OCI-M2 (cell line): ENCODE measurements around the gene ABHD12B.

Experiments used
- DNase-seq: peaks from one replicate; lab custom pipeline; 2025; ENCODE audit not compliant: unreplicated experiment; lab: John Stamatoyannopoulos, UW

Gene ABHD12B, protein sequence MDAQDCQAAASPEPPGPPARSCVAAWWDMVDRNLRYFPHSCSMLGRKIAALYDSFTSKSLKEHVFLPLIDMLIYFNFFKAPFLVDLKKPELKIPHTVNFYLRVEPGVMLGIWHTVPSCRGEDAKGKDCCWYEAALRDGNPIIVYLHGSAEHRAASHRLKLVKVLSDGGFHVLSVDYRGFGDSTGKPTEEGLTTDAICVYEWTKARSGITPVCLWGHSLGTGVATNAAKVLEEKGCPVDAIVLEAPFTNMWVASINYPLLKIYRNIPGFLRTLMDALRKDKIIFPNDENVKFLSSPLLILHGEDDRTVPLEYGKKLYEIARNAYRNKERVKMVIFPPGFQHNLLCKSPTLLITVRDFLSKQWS

DNA sequence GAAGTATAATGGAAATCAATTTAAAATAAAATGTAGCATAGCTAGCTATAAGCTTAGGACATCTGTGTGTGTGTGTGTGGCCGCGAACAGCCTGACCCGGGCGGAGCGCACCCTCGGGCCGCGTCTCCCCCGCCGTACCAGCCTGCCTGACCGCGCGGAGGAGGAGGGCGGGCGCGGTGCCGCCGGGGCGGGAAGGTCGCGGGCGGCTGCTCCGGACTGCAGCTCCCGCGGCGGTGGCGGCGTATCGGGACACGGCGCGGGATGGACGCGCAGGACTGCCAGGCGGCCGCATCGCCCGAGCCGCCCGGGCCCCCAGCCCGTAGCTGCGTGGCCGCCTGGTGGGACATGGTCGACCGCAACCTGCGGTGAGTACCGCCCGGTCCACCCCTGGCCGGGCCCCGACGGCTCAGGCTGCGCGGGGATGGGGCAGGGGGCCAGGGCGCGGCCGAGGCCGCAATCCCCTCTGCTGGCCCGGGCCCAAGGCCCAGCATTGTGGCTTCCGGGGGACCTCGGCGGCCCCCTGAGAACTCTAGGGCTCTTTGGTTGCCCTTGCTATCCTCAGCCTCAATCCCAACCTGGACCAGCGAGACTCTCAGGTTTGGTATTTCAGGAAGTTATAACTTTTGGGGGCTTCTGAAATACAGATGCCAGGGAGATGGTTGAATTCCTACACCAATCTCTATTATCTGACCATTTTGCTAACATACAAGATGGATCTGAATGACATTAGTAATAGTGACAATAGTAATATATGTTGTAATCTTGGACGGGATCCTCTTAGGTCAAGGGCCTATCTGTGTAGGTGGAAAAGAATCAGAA is at the start of gene ABHD12B:
Gene ABHD12B (plus strand): TSS at position 140 of the 819 bp plus-strand sequence. CDS start 122 bp downstream, at position 262.
- DNase-seq, result no peak

DNA sequence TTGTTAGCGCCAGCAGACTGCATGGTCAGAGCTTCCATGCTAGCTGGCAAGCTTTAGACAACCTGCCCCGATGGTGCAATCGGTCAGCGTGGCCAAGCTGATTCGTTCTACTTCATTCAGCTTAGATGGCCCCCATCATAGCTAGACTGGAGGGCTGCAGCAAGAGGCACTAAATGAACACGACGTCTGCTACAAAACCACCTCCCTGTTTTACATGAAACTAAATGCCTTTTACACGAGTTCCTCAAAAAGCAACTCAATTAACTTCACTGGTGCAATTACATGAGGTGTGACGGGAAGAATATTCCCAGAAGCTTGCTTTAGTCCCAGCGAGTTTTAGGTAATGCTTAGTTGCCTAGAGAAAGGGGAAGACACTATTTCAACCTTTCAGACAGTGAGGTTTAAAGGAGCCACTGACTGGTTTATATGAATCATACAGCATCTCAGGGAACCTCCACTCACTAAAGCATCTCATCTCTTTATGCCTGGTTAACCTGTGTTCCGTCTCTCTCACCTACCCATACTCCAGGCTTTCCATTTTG is 49.3 kb upstream of the ABHD12B start:
- no peak for DNase-seq

DNA sequence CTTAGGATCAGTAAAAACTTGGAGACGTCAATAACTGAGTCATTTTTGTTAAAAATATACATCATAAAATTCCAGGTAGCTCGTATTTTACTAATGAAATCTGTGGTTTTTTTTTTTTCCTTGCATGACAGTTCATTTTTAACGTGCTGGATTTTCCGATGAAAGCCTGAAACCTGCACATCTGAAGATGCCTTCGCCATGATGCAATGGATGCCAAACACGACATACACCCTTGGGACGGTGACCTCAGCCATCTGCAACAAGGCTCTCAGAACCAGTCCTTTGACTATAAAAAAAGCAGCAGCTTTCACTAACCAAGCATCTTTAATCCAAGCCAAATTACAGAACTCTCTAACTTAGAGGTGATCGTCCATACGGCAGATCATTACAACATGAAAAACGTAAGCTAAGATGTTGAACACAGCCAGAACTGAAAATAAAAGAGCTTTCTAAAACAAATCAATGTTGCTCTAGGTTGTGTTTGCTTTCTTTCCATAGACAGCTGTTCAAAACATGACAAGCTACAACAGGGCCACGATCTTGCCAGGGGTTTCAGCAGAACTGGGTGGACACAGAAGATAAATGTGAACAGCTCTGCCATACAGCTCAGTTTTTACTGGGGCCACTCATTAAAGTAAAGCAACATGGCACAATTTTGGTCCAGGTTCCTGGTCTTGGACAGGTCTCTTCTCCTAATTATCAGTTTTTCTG is 48.6 kb upstream of the ABHD12B start:
- DNase-seq, result no peak

DNA sequence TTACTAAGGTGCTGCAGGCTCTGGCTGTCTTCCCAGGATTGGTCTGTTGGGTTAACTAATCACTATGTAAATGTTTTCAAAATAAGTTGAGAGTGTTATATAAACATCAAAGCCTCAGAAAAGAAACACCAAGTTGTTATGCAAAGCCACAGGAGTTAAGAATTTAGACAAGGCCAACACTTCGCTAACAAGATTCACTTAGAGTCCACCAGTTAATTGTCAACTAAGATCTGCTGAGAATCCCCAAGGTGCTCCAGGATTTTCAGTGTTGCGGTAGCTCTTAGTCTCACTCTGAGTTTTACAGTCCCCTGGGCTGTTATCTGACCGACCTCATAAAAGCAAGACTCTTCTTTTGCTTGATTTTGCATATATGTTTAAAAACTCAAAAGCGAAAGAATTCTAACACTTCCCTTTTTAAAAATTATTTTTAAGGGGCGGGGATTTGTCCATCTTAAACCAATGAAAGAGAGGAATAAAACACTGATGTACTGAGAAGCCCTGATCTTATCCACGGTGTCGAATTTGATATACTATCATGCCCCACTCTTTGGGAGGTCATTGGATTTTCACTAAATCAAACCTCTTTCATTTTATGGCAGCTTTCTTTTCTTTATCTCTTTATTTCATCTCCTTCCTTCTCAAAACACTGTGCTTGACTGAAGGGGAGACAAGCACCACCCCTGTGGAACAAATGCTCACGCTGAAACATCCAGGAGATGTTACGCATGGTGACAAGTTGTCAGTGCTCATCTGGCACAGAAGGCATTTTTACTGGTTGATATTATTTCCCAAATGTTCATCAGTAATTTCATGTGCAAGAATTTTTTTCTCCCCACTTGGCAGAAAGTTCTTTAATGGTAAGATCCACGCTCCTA is 47.9 kb upstream of the ABHD12B start:
- no peak for DNase-seq

DNA sequence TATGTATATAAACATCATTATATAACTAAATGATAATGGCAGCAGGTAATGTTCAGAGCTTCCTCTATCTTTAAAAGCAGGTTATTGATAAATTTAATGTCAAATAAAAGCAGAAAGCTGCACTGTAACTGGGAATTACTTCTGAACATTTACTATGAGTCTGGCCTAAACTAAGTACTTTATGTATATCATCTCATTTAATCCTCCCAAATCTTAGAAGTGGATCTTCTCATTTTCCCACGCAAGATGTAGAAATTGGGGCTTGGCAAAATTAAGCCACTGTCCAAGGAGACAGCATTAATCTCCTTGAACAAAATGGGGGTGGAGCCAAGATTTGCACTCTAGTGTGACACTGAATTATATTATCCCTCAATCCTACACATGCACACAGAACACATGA is 46.5 kb upstream of the ABHD12B start:
- DNase-seq, result no peak

DNA sequence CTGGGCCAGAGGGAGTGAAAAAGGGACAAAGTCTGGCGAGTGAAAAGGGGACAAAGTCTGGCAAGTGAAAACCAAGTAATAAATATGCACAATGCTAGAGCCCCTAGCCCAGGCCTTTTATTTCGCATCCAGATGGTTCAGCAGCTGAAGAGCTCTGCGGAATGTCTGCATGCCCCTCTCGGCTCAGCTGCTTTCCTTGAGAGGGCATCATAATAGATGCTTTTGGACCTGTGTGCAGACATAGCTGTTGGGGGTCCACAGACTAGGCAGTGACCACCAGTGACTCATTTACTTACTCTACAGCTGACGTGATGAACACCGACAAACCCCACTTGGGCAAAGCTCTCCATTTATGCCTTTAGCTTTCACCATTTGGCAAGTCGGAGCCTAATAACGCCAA is 45.2 kb upstream of the ABHD12B start:
- no peak for DNase-seq

DNA sequence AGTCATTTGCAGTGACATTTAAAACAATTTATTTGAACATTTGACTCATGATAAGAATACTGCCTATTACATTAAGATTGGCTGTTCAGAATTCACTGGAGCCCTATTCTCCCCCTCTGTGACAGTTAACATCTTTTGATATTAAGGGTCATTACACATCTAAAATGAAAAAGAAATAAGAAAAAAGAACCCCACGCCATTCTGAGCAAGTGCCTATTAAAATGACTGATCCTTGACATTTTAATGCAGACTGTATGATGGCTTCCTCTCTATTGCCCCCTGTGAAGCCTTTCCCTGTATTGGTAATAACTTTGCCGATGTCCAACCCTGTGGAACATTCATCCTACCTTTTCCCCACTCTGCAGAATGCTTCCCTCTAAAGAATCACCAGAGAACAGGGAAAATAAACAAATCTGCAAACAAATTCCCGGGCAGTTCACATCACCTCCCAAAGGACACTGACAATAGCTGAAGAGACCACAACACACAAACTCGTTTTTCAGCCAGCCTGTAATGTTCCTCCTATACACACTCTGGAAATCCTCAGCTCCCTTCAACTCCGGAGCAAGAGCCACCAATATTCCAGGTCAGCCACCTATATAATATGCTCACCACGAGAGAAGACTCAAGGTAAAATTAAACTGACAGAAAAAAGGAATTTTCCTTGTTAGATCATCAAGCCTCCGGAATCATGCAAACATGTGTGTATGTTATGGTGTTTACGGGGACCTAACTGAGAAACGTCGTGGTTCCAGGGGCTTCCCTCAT is 42.9 kb upstream of the ABHD12B start:
- DNase-seq, result no peak

DNA sequence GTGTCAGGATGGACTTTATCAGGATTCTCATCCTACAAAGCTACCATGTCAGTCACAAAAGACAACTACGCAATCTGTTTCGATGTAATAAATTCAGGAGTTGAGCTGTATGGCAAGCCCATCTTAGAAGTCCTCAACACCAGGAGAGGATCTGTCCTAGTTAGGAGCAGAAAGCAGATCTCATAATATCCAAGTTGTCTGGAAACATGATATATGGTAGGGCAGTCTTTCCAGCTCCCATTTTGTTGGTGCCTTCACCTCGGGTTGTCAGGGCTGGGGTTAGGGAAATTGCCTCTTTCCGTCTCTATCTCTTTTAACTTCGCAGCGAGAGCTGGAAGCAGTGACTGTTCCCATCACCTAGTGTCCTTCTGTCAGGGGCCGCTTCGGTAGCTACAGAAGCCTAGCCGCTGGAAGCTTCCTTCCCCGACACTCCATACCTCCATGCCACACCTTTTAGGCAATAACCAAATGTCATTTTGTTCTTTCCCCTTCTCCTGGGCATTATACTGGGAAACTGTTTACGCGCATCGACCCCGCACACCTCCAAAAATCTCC is 42.3 kb upstream of the ABHD12B start:
- no peak for DNase-seq

DNA sequence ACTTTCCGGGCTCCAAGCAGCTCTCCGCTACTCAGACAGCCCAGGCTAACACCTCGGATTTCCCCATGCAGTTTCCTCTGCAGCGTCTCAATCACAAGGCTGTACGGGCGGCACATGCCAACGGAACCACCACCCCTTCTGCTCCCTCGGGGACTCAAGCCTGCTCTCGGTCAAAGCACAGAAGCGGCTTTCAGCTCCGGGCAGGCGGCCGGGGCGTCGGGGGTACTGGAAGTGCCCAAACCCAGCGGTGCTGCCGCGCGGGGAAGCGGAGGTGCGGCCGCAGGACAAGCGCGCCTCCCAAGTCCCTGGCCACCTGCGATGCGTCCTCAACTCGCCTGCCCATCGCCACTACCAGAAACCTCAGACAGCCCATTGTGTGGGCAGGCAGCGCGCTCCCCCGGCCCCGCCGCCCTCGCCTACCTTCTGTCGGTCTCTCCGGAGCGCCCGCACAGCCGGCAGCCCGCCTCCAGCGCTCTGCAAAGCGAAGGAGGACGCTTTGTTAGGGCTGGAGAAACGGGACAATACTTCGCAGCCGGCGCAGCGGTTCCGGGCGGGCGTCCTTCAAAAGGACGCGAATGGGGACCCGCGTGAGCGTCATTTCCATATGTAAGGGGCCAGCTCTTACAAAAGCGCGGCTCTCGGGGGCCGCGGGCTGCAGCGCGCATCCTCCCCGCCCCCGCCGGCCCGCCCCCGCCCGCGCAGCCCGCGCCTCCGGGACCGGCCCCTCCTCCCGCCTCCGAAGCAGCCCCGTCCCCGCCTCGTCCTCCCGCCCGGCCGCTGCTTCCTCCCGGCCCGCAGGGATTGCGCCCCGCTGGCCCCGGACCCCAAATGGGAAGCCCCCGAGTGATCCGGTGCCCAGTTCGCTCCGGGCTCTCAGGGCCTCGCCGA is 41.6 kb upstream of the ABHD12B start:
- DNase-seq, result no peak

DNA sequence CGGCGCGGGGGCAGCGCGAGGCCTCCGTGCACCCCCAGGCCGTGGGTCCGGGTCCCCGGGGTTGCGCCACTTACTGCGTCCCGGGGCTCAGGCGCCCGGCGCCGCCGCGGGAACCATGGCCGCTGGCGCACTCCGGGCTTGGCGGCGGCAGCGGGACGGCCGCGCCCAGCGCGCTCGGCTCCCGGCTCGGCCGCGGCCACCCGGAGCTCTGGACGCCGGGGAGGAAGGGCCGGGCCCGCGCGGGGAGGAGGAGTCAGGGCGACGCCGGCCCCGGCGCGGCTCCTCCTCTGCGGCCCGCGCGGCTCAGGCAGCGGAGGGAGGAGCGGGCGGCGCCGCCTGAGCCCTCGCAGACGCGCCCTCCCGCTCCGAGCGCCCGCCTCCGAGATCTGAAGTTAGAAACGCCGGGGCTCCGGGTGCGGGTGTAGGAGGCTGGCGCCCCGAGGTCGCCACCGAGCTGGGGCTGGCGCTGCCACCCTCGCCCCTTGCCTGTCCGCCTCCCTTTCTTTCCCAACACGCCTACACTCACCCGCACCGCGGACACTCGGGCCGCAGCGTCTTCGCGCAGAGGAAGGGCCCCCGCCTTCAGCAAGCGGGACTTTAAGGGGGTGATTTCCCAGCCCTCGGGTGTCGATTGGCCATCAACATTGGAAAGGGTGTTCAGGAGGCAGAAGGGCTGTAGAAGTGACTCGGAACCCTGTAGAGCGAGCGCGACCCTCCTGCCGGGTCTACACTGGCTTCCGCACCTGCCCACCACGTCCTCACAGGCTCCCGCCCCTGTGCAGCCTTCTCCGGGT is 40.7 kb upstream of the ABHD12B start, which contains the start of gene NIN:
Gene NIN (minus strand): TSS at position 231 of the 794 bp plus-strand sequence. CDS start 9,106 bp downstream, outside the sequence.
- DNase-seq, result no peak

DNA sequence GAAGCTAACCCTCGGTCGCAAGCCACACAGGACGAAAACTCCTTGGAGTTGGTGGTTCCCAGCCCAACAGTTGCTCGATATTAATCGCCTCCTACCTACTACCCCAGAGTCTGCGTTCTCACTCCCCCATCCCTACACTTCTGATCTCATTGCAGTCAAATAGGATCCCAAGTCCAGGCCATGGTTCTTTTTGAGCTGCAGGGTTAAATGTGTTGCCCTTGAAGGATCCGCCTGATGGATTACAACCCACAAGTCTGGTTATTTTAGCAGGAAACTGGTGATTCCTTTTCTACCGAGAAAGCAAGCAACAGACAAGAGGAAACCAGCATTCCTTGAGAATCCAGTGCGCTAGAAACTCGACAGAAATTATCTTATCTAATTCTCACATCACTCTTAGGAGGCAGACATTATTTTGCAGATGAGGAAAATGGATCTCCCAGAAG is 40.1 kb upstream of the ABHD12B start:
- DNase-seq, result no peak

DNA sequence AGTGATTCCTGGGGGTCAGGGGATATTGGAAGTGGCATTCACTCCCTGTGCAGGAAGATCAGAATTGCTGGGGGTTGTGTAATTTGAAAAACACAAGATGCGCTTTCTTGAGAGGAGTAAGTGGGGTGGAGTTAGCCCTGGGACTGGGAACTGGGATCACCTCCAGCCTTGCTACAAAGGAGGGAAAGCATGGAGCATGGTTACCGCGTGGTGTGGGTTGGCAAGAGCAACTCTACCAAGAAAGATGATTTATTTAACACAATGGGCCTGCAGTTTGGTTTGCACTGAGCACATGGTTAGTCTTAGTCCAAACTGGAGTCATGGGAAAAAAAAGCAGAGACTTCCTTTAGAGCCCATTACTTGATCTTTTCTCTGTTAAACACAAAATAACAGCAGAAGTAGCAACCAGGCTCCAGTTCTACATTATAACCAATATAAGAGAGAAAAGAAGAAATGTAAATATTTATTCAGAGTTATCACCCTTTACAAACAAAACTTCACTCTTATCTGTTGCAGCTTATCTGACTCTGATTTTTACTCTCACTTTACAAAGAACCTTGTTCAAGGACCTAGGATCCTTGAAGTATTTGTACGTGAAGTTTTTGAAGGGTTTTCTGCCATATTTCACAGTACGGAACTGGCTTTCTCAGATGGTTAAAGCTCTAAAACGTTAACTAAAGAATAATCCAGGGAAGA is 38.8 kb upstream of the ABHD12B start:
- DNase-seq, result no peak

DNA sequence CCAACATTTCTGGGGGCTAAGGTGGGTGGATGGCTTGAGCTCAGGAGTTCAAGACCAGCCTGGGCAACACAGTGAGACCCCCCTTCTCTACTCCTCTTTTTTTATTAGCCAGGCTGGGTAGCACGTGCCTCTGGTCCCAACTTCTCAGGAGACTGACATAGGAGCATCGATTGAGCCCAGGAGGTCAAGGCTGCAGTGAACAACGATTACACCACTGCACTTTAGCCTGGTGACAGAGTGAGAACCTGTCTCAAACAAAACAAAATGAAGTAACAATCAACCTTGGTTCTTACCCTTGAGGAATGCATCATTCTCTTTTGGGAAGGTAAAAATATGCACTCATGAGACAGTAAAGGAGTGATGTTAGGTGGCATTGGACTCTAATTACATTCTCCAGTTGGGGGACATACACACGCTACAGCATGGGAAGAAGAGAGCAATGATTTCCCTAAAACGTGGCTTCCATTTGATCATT is 37.0 kb upstream of the ABHD12B start:
- DNase-seq, result no peak

DNA sequence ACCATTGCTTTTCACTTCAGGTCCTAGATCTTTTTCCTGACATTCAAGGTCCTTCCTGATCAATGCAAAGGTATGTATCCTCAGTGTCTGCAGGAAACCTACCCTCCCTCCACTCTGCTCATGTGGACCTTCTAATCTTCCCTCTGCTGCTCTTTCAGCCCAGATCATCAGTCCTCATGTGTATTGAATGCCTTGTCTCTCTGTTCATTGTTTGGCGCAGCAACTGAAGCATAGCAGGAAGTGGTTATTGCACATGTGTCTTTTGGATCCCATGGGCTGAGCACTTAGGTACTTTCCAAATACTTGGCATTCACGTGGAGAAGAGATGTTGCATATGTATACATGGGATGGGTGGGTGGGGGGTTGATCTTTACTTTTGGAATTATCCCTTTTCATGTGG is 36.6 kb upstream of the ABHD12B start:
- DNase-seq, result no peak

DNA sequence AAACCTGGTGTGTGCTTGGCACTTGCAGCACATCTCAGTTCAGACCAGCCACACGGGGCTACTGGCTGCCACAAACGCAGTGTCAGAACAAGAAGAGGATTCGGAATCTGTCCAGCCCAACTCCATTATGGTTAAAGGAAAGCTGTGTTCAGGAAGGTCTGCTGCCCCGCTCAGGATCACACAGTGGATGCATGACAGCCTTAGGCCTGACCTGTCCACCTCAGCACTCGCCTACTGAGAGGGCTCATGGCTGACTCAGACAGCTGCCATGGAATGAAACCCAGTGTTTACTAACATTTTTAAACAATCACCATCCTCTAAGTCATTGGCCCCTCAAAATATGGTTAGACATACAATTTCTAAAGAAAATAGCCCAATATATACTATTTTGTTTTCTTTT is 35.3 kb upstream of the ABHD12B start:
- DNase-seq, result no peak

DNA sequence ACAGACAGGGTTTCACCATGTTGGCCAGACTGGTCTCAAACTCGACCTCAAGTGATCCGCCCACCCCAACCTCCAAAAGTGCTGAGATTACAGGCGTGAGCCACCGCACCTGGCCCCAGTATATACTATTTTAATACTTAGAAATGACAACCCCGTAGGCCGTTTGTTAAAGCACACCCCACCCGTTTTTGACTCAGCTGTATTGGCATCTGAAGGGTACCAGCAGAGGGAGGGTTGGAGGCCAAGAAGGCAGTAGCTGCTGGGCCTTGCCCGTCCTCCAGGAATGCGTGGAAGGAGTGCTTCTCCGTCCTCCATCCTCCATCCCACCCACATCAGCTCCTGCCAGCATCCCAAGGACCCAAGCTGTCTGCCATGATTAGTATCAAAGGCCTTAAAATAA is 34.6 kb upstream of the ABHD12B start:
- no peak for DNase-seq
